Vagina (tissue), 2 donors: ENCODE results near the gene KCNK1. TPM values are rescaled to one million over a fixed set of nuclear protein-coding genes. Genes with fewer than 3 reads are reported as not detected.
"Not testable (repeated sequence)": the region's sequence is repeated elsewhere in the genome, so short reads cannot be mapped to it uniquely, and the experiment has no call there.

Experiments used
- DNase-seq, 2 donors: peaks; one replicate each; pipeline ENCODE4 v3.0.0-alpha.2; 2017; ENCODE audit errors: extremely low spot score in 2 of 2
- H3K27ac ChIP-seq: fragments of 200-600 bp; sonication (generic); one replicate; pipeline ENCODE4 v1.5.1; 2019
- H3K27me3 ChIP-seq: fragments of 200-600 bp; sonication (generic); one replicate; pipeline ENCODE4 v1.5.1; 2019
- H3K36me3 ChIP-seq, 2 donors: fragments of 200-600 bp; sonication (generic); one replicate each; pipeline ENCODE4 v1.5.1; 2017 to 2019
- H3K4me1 ChIP-seq: fragments of 200-600 bp; sonication (generic); one replicate; pipeline ENCODE4 v1.5.1; 2019
- H3K4me3 ChIP-seq, 2 donors: fragments of 200-600 bp; sonication (generic); 1 replicate in 1 of 2; 2 replicates in 1 of 2; pipeline ENCODE4 v1.5.1; 2016 to 2019
- H3K9me3 ChIP-seq: fragments of 200-600 bp; sonication (generic); one replicate; pipeline ENCODE4 v1.5.1; 2019
- POLR2A ChIP-seq, 2 donors: fragments of 450-650 bp; IDR thresholded peaks; one replicate each; pipeline ENCODE4 v1.6.1; 2017; ENCODE audit warnings: antibody characterized with exemption in 2 of 2, mild to moderate bottlenecking in 2 of 2, moderate library complexity in 2 of 2
- POLR2AphosphoS5 ChIP-seq, 2 donors: sonication (generic); formaldehyde crosslinking; IDR thresholded peaks; one replicate each; pipeline ENCODE4 v1.9.0; 2017; ENCODE audit warnings: antibody characterized with exemption in 2 of 2, mild to moderate bottlenecking in 2 of 2, low read depth in 1 of 2; ENCODE audit not compliant: insufficient read depth in 1 of 2
- intact Hi-C: fragments of 100-400 bp; cut with DNase I; formaldehyde crosslinking; loops from one replicate; pipeline ENCODE4 v1.15.1; 2023
- total RNA-seq: library from RNA; depleted of rRNA; stranded (reverse); fragments of >200 nt; gene quantifications from one replicate; pipeline ENCODE4 v1.2.3, GENCODE V29; 2016
- TF ChIP-seq, protein P1 (sequence below), 3 experiments: fragments of 450-650 bp in 2 of 3; fragments of 200-600 bp in 1 of 3; sonication (generic) in 1 of 3; IDR thresholded peaks; one replicate each; pipeline ENCODE4 v1.5.1; 2017 to 2019; ENCODE audit warnings: antibody characterized with exemption in 3 of 3, mild to moderate bottlenecking in 2 of 3, moderate library complexity in 2 of 3

Gene KCNK1
- total RNA-seq, 1 donor from 2014 or later, result 11.3 TPM

DNA sequence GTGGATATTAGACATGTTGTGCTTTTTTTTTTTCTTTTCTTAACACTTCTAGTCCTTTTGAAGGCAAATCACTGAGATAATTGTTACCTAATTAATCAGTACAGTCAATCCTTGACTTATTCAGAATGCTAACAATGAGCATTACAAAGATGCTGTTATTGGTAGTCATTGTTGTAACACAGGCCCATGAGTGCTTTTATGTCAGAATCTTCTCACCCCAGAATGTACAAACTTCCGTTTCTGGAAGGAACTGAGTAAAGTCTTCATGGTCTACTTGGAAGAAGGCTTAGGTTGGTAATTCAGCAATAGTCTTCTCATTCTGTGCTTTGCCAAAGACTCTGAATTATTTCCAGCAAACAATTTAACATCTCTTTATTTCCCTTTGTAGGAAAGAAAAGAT, 3.1 kb downstream of the KCNK1 start:
- H3K27ac ChIP-seq, result no peak overlapping the region
- intact Hi-C loops, result no loop called here
- H3K4me3 ChIP-seq, result no peak overlapping the region
- H3K9me3 ChIP-seq, result no peaks in the 10 kb centered on the region
- TF ChIP-seq POLR2A (IDR thresholded peaks at IDR 0.05), result no peak
- no peak for TF ChIP-seq POLR2AphosphoS5 (IDR thresholded peaks at IDR 0.05; ENCODE audit: insufficient read depth in 1 of 2, low read depth in 1 of 2)
- TF ChIP-seq, protein P1, sequence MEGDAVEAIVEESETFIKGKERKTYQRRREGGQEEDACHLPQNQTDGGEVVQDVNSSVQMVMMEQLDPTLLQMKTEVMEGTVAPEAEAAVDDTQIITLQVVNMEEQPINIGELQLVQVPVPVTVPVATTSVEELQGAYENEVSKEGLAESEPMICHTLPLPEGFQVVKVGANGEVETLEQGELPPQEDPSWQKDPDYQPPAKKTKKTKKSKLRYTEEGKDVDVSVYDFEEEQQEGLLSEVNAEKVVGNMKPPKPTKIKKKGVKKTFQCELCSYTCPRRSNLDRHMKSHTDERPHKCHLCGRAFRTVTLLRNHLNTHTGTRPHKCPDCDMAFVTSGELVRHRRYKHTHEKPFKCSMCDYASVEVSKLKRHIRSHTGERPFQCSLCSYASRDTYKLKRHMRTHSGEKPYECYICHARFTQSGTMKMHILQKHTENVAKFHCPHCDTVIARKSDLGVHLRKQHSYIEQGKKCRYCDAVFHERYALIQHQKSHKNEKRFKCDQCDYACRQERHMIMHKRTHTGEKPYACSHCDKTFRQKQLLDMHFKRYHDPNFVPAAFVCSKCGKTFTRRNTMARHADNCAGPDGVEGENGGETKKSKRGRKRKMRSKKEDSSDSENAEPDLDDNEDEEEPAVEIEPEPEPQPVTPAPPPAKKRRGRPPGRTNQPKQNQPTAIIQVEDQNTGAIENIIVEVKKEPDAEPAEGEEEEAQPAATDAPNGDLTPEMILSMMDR (IDR thresholded peaks at IDR 0.05), result no peak
- peaks cover 16% of the 10 kb centered on the region for H3K4me1 ChIP-seq
- no peaks in the 10 kb centered on the region for H3K36me3 ChIP-seq
- no peaks in the 10 kb centered on the region for H3K27me3 ChIP-seq
- DNase-seq, result no peak

DNA sequence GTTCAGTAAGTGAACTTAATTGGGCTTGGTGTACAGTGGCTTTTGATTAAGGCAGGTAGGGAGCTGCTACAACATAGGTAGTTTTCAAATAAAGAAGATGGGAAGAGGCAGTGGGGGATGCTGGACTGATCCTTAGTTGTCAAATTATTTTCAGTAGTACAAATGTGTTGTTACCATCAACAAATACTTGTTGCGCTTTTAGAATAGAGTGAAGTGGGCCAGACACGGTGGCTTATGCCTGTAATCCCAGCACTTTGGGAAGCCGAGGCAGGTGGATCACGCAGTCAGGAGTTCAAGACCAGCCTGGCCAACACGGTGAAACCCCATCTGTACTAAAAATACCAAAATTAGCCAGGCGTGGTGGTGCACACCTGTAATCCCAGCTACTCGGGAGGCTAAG, 5.5 kb downstream of the KCNK1 start:
- H3K36me3 ChIP-seq, H3K4me3 ChIP-seq, DNase-seq, H3K27ac ChIP-seq, H3K27me3 ChIP-seq, intact Hi-C loops, H3K9me3 ChIP-seq: not testable (repeated sequence)
- H3K4me1 ChIP-seq, result peaks cover 15% of the 10 kb centered on the region

DNA sequence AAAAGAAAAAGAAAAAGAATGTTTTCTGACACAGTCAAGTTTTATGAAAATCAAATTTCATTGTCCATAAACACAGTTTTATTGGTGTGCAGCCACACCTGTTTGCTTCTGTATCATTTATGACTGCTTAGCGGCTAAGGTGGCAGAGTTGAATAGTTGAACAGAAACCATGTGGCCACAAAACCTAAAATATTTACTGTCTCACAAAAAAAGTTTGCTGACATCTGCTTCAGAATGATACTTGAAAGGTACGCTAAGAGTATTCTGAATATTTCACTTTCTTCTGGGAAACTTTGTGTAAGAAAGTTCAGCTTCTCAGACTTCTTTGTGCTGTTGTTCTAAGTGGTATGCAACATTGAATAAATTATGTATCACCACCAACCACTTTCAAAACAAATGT, 6.2 kb downstream of the KCNK1 start:
- H3K27me3 ChIP-seq, result no peaks in the 10 kb centered on the region
- no peak overlapping the region for H3K27ac ChIP-seq
- no peak overlapping the region for H3K4me3 ChIP-seq
- intact Hi-C loops, result no loop called here
- no peak for DNase-seq
- H3K9me3 ChIP-seq, result no peaks in the 10 kb centered on the region
- H3K4me1 ChIP-seq, result peaks cover 9% of the 10 kb centered on the region
- no peak for TF ChIP-seq POLR2A (IDR thresholded peaks at IDR 0.05)
- TF ChIP-seq, protein P1 (IDR thresholded peaks at IDR 0.05), result no peak
- no peak for TF ChIP-seq POLR2AphosphoS5 (IDR thresholded peaks at IDR 0.05; ENCODE audit: insufficient read depth in 1 of 2, low read depth in 1 of 2)
- no peaks in the 10 kb centered on the region for H3K36me3 ChIP-seq

DNA sequence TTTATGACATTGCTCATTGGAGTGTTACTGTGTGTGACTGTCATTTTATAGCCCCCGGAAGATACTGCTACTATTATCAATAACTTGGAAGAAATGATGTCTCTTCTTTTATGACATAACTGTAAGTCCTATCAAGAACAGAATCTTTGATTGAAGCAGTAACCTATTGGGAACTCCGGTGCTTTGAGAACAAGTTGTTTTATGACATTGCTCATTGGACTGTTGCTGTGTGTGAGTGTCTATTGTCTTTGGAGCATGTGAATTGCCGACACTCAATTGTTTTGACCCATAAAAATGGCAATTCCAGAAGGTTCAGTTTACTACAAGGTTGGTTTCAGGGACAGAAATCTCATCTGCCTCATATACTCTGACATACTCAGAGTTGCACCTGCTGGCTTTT, 8.0 kb downstream of the KCNK1 start:
- H3K36me3 ChIP-seq, result no peaks in the 10 kb centered on the region
- no peaks in the 10 kb centered on the region for H3K27me3 ChIP-seq
- TF ChIP-seq, protein P1 (IDR thresholded peaks at IDR 0.05), result no peak
- TF ChIP-seq POLR2AphosphoS5 (IDR thresholded peaks at IDR 0.05; ENCODE audit: insufficient read depth in 1 of 2, low read depth in 1 of 2), result no peak
- no peak for TF ChIP-seq POLR2A (IDR thresholded peaks at IDR 0.05)
- intact Hi-C loops, result no loop called here
- H3K9me3 ChIP-seq, result no peaks in the 10 kb centered on the region
- H3K4me1 ChIP-seq, result peaks cover 2% of the 10 kb centered on the region
- DNase-seq, result no peak
- H3K27ac ChIP-seq, result no peak overlapping the region
- no peak overlapping the region for H3K4me3 ChIP-seq

DNA sequence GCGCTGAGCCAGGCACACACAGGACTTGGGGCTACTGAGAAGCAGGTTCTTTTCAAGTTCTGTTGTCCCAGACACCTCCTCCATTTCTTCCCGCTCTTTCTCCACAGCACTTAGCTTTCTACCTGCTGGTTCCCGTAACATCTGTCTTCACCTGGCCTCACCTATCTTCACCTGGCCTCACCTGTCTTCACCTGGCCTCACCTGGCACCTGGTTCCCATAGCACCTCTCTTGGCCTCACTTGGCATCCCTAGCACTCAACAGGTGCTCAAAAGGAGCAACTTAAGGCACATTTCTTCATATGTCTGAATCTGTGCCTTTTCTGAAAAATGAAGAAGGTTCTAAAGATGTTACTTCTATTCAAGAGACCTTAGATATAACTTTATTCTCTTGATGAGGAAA, 10.4 kb downstream of the KCNK1 start:
- intact Hi-C loops, result no loop called here
- Histone ChIP-seq H3K27ac (no peak overlapping the region), H3K9me3 (no peaks in the 10 kb centered on the region), H3K36me3 (no peaks in the 10 kb centered on the region), H3K4me1 (no peaks in the 10 kb centered on the region), H3K27me3 (no peaks in the 10 kb centered on the region), H3K4me3 (no peak overlapping the region)
- TF ChIP-seq, protein P1 (IDR thresholded peaks at IDR 0.05), result no peak
- TF ChIP-seq POLR2A (IDR thresholded peaks at IDR 0.05), result no peak
- TF ChIP-seq POLR2AphosphoS5 (IDR thresholded peaks at IDR 0.05; ENCODE audit: insufficient read depth in 1 of 2, low read depth in 1 of 2), result no peak
- no peak for DNase-seq

DNA sequence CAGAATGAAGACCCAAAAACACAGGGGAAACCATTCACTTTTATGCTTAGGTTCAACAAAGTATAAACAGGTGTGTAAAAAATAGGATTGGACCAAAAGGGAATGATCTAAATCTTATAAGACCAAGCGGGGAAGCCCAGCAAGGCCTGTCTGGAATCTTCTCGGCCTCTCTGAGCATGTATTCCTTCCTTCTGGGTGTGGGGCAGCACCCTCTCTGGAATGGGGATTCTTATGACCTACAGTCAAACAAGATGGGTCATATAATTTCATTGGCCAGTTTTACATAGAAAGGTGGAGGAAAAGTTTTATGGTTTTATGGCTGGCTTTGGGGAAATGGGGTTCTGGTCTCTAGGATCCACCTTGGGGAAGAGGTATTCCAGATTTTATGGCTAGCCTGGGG, 11.2 kb downstream of the KCNK1 start:
- Histone ChIP-seq H3K4me1 (no peaks in the 10 kb centered on the region), H3K27me3 (no peaks in the 10 kb centered on the region), H3K9me3 (no peaks in the 10 kb centered on the region), H3K36me3 (no peaks in the 10 kb centered on the region), H3K4me3 (no peak overlapping the region), H3K27ac (no peak overlapping the region)
- TF ChIP-seq POLR2A (IDR thresholded peaks at IDR 0.05) (no peak), POLR2AphosphoS5 (IDR thresholded peaks at IDR 0.05; ENCODE audit: insufficient read depth in 1 of 2, low read depth in 1 of 2) (no peak)
- TF ChIP-seq, protein P1 (IDR thresholded peaks at IDR 0.05), result no peak
- no peak for DNase-seq
- intact Hi-C loops, result no loop called here
